ENCODE measurements around the gene SYT14. TPM values are rescaled to one million over a fixed set of nuclear protein-coding genes. Genes with fewer than 3 reads are reported as not detected.
"Not testable (repeated sequence)": the region's sequence is repeated elsewhere in the genome, so short reads cannot be mapped to it uniquely, and the experiment has no call there.

SYT14 gene
- total RNA-seq, 2 donors from 2014 or later = not detected

- no peaks in the 10 kb centered on the region for H3K4me1 Mint-ChIP-seq (ENCODE audit: low read depth in 2 of 2)
- H3K4me3 Mint-ChIP-seq = no peak overlapping the region
- no peaks in the 10 kb centered on the region for H3K9me3 Mint-ChIP-seq
- H3K27me3 Mint-ChIP-seq = peaks cover 7 to 16% of the 10 kb centered on the region in 2 donors
- DNase-seq (ENCODE audit: low spot score) (no peak), ATAC-seq (no peak)
- H3K36me3 Mint-ChIP-seq = no peaks in the 10 kb centered on the region
- H3K27ac Mint-ChIP-seq = no peak overlapping the region
These were observed 24.4 kb downstream of the SYT14 start for GRCh38 chr1:209962388-209962787.

GRCh38 chr1:209962856-209963255 is 24.8 kb downstream of the SYT14 start:
- Mint-ChIP-seq H3K9me3 (no peaks in the 10 kb centered on the region), H3K4me1 (ENCODE audit: low read depth in 2 of 2) (no peaks in the 10 kb centered on the region), H3K27ac (no peak overlapping the region), H3K4me3 (no peak overlapping the region), H3K27me3 (peaks cover 4 to 11% of the 10 kb centered on the region in 2 donors), H3K36me3 (no peaks in the 10 kb centered on the region)
- DNase-seq (ENCODE audit: low spot score) = no peak
- ATAC-seq = no peak

GRCh38 chr1:209965996-209966395 is 28.0 kb downstream of the SYT14 start:
- H3K36me3 Mint-ChIP-seq = no peaks in the 10 kb centered on the region
- no peak overlapping the region for H3K4me3 Mint-ChIP-seq
- ATAC-seq (no peak), DNase-seq (ENCODE audit: low spot score) (no peak)
- peaks cover 4% of the 10 kb centered on the region for H3K9me3 Mint-ChIP-seq
- no peaks in the 10 kb centered on the region for H3K4me1 Mint-ChIP-seq (ENCODE audit: low read depth in 2 of 2)
- H3K27ac Mint-ChIP-seq = no peak overlapping the region
- peaks cover 2 to 4% of the 10 kb centered on the region in 2 donors for H3K27me3 Mint-ChIP-seq

GRCh38 chr1:209978721-209979120 is 40.7 kb downstream of the SYT14 start:
- ATAC-seq; H3K4me3 Mint-ChIP-seq; DNase-seq (ENCODE audit: low spot score); H3K27ac Mint-ChIP-seq; H3K4me1 Mint-ChIP-seq (ENCODE audit: low read depth in 2 of 2); H3K9me3 Mint-ChIP-seq; H3K36me3 Mint-ChIP-seq: not testable (repeated sequence)
- peaks cover 0 to 13% of the 10 kb centered on the region in 2 donors for H3K27me3 Mint-ChIP-seq

- no peak overlapping the region for H3K4me3 Mint-ChIP-seq
- no peak overlapping the region for H3K27ac Mint-ChIP-seq
- no peak for ATAC-seq
- no peaks in the 10 kb centered on the region for H3K36me3 Mint-ChIP-seq
- H3K27me3 Mint-ChIP-seq = peaks cover 3 to 24% of the 10 kb centered on the region in 2 donors
- no peaks in the 10 kb centered on the region for H3K4me1 Mint-ChIP-seq (ENCODE audit: low read depth in 2 of 2)
- no peak for DNase-seq (ENCODE audit: low spot score)
- H3K9me3 Mint-ChIP-seq = no peaks in the 10 kb centered on the region
These were observed 45.9 kb downstream of the SYT14 start for GRCh38 chr1:209983953-209984352.

- peaks cover 3 to 28% of the 10 kb centered on the region in 2 donors for H3K27me3 Mint-ChIP-seq
- H3K9me3 Mint-ChIP-seq = no peaks in the 10 kb centered on the region
- H3K27ac Mint-ChIP-seq = no peak overlapping the region
- H3K4me3 Mint-ChIP-seq = no peak overlapping the region
- DNase-seq (ENCODE audit: low spot score) (no peak), ATAC-seq (no peak)
- H3K4me1 Mint-ChIP-seq (ENCODE audit: low read depth in 2 of 2) = no peaks in the 10 kb centered on the region
- H3K36me3 Mint-ChIP-seq = no peaks in the 10 kb centered on the region
These were observed 47.0 kb downstream of the SYT14 start for GRCh38 chr1:209985002-209985401.

GRCh38 chr1:209988706-209989105 is 50.7 kb downstream of the SYT14 start:
- peaks cover 6 to 22% of the 10 kb centered on the region in 2 donors for H3K27me3 Mint-ChIP-seq
- H3K36me3 Mint-ChIP-seq = no peaks in the 10 kb centered on the region
- no peak for DNase-seq (ENCODE audit: low spot score)
- no peaks in the 10 kb centered on the region for H3K4me1 Mint-ChIP-seq (ENCODE audit: low read depth in 2 of 2)
- no peak overlapping the region for H3K27ac Mint-ChIP-seq
- H3K4me3 Mint-ChIP-seq = no peak overlapping the region
- no peaks in the 10 kb centered on the region for H3K9me3 Mint-ChIP-seq
- ATAC-seq = no peak

- Mint-ChIP-seq H3K4me1 (ENCODE audit: low read depth in 2 of 2) (no peaks in the 10 kb centered on the region), H3K27me3 (peaks cover 4 to 30% of the 10 kb centered on the region in 2 donors), H3K36me3 (no peaks in the 10 kb centered on the region), H3K27ac (no peak overlapping the region), H3K4me3 (no peak overlapping the region), H3K9me3 (no peaks in the 10 kb centered on the region)
- ATAC-seq = no peak
- no peak for DNase-seq (ENCODE audit: low spot score)
These were observed 51.5 kb downstream of the SYT14 start for GRCh38 chr1:209989525-209989924.

- H3K4me3 Mint-ChIP-seq = no peak overlapping the region
- no peaks in the 10 kb centered on the region for H3K4me1 Mint-ChIP-seq (ENCODE audit: low read depth in 2 of 2)
- no peak for DNase-seq (ENCODE audit: low spot score)
- no peak overlapping the region for H3K27ac Mint-ChIP-seq
- no peaks in the 10 kb centered on the region for H3K36me3 Mint-ChIP-seq
- ATAC-seq = no peak
- H3K9me3 Mint-ChIP-seq = no peaks in the 10 kb centered on the region
- H3K27me3 Mint-ChIP-seq = peaks cover 3 to 38% of the 10 kb centered on the region in 2 donors
These were observed 55.2 kb downstream of the SYT14 start for GRCh38 chr1:209993061-209993830.

GRCh38 chr1:209996348-209996747 is 58.3 kb downstream of the SYT14 start:
- H3K9me3 Mint-ChIP-seq = no peaks in the 10 kb centered on the region
- no peak overlapping the region for H3K4me3 Mint-ChIP-seq
- no peaks in the 10 kb centered on the region for H3K4me1 Mint-ChIP-seq (ENCODE audit: low read depth in 2 of 2)
- peaks cover 3 to 27% of the 10 kb centered on the region in 2 donors for H3K27me3 Mint-ChIP-seq
- no peak overlapping the region for H3K27ac Mint-ChIP-seq
- H3K36me3 Mint-ChIP-seq = no peaks in the 10 kb centered on the region
- no peak for DNase-seq (ENCODE audit: low spot score)
- ATAC-seq = no peak

GRCh38 chr1:209999005-209999404 is 61.0 kb downstream of the SYT14 start:
- DNase-seq (ENCODE audit: low spot score) = no peak
- H3K36me3 Mint-ChIP-seq = no peaks in the 10 kb centered on the region
- no peak overlapping the region for H3K4me3 Mint-ChIP-seq

GRCh38 chr1:210001751-210002150 is 63.7 kb downstream of the SYT14 start:
- Mint-ChIP-seq H3K9me3 (no peaks in the 10 kb centered on the region), H3K27me3 (peaks cover 0 to 2% of the 10 kb centered on the region in 2 donors), H3K4me1 (ENCODE audit: low read depth in 2 of 2) (no peaks in the 10 kb centered on the region), H3K27ac (no peak overlapping the region), H3K4me3 (no peak overlapping the region), H3K36me3 (no peaks in the 10 kb centered on the region)
- ATAC-seq (no peak), DNase-seq (ENCODE audit: low spot score) (no peak)

More at GRCh38 chr1:209999005-209999404, 61.0 kb downstream of the SYT14 start:
- Mint-ChIP-seq H3K4me1 (ENCODE audit: low read depth in 2 of 2) (no peaks in the 10 kb centered on the region), H3K27ac (no peak overlapping the region), H3K9me3 (no peaks in the 10 kb centered on the region), H3K27me3 (peaks cover 0 to 24% of the 10 kb centered on the region in 2 donors)
- ATAC-seq = no peak

GRCh38 chr1:210003501-210003900 is 65.5 kb downstream of the SYT14 start:
- Mint-ChIP-seq H3K9me3 (no peaks in the 10 kb centered on the region), H3K27me3 (peaks cover 0 to 2% of the 10 kb centered on the region in 2 donors), H3K27ac (no peak overlapping the region), H3K4me3 (no peak overlapping the region), H3K4me1 (ENCODE audit: low read depth in 2 of 2) (no peaks in the 10 kb centered on the region), H3K36me3 (no peaks in the 10 kb centered on the region)
- DNase-seq (ENCODE audit: low spot score) (no peak), ATAC-seq (no peak)

- H3K27me3 Mint-ChIP-seq = no peaks in the 10 kb centered on the region
- no peak overlapping the region for H3K27ac Mint-ChIP-seq
- no peaks in the 10 kb centered on the region for H3K4me1 Mint-ChIP-seq (ENCODE audit: low read depth in 2 of 2)
- DNase-seq (ENCODE audit: low spot score) = no peak
- H3K36me3 Mint-ChIP-seq = no peaks in the 10 kb centered on the region
- no peaks in the 10 kb centered on the region for H3K9me3 Mint-ChIP-seq
- H3K4me3 Mint-ChIP-seq = no peak overlapping the region
- no peak for ATAC-seq
These were observed 72.1 kb downstream of the SYT14 start for GRCh38 chr1:210010161-210010560.

Measured in natural killer cell treated with Interleukin-12 subunit alpha and Interleukin-12 subunit beta and Interleukin-15 and Interleukin-18, amount 100 ng/mL, for 72 hours (primary cell).